NCI-H526 treated with DMSO at 0.1 percent for 48 hours (cell line): ENCODE results near the gene AIF1L.

Experiments used
- DNase-seq: peaks from one replicate; lab custom pipeline; 2025; lab: John Stamatoyannopoulos, UW

AIF1L gene

DNA sequence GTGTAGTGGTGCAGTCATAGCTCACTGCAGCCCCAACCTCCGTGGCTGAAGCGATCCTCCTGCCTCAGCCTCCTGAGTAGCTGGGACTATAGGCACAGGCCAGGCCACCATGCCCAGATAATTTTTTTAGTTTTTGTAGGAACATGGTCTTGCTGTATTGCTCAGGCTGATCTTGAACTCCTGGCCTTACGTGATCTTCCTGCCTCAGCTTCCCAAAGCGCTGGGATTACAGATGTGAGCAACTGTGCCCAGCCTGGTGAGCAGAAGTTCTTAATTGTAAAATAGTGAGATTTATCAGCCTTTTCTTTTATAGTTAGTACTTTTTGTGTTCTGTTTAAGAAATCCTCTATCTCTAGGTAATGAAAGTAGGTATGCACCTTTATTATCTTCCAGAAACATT lies 71.6 kb downstream of the AIF1L start:
- DNase-seq: no peak

DNA sequence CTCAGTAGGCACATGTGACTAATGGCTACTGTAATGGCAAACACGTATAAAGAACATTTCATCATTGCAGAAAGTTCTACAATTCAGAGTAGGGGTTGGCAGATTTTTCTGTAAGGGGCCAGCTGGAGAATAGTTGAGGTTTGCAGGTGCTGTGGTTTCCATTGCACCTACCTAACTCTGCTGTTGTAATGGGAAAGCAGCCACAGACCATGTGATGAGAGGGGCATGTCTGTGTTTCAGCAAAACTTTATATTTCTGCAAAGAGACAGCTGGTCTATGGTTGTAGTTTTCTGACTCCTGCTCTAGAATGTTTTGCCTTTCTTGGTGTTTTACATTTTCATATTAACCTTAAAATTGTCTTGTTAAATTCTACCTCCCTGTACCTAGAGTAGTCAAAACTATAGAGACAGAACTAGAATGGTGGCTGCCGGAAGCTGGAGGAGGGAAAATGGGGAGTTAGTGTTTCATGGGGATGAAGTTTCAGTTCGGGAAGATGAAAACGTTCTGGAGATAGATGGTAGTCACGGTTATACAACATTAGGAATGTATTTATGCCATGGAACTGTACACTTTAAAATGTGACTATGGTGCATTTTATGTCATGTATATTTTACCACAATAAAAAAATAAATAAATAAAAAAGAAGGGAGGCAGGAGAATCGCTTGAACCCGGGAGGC lies 73.4 kb downstream of the AIF1L start:
- DNase-seq: no peak
